ENCODE measurements around the gene SPECC1.

DNA sequence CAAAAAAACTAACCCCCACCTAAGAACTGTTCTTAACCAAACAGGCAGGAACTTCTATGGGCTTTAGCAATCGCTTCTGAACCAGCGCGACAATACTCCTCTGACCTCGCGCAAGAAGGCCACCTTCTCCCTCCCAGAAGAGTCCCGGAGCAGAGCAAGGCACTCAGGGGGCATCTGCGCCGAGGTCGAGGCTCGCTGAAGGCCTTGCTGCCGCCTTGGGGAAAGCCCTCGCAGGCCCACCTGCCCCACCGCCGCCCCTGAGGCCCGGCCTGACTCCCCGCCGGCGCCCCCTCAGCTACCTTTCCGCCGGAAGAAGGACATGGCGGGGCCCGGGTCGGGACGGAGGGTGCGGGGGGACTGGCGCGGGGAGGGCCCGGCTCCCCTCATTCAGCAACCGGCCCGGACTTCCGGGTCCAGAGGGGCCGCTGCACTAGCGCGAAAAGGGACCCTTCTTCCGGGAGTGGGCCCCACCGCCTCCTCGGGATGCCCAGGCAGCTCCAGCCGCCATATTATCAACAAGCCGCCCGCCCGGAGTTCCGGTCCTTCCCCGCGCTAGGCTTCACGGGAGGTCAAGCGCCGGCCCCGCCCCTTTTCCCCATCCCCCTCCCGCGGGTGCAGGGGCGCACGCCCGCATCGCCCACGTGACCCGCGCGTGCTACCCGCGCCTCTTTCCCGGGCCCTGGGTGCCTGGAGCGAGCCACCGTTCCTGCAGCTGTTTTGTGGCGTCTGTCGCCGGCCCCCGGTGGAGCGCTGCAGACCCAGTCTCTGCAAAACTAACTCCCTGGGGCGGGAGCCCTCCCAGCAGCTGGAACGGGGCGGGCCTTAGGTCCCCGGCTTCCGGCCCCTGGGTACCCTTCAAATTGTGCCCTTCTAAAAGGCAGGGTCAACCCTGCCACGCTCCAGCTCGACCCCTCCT is 31.6 kb upstream of the SPECC1 start, which contains the start of gene AKAP10:
- TF ChIP-seq, protein P1, sequence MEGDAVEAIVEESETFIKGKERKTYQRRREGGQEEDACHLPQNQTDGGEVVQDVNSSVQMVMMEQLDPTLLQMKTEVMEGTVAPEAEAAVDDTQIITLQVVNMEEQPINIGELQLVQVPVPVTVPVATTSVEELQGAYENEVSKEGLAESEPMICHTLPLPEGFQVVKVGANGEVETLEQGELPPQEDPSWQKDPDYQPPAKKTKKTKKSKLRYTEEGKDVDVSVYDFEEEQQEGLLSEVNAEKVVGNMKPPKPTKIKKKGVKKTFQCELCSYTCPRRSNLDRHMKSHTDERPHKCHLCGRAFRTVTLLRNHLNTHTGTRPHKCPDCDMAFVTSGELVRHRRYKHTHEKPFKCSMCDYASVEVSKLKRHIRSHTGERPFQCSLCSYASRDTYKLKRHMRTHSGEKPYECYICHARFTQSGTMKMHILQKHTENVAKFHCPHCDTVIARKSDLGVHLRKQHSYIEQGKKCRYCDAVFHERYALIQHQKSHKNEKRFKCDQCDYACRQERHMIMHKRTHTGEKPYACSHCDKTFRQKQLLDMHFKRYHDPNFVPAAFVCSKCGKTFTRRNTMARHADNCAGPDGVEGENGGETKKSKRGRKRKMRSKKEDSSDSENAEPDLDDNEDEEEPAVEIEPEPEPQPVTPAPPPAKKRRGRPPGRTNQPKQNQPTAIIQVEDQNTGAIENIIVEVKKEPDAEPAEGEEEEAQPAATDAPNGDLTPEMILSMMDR (IDR thresholded peaks at IDR 0.05; ENCODE audit: extremely low read depth in 1 of 2, insufficient read depth in 1 of 2, low read depth in 1 of 2, low read length in 2 of 2), result no peak
- TF ChIP-seq POLR2A (IDR thresholded peaks at IDR 0.05; ENCODE audit: low read depth, low read length) (peak; percentile 84), JUN (IDR thresholded peaks at IDR 0.05; ENCODE audit: borderline replicate concordance, insufficient read depth, insufficient read length, low read depth) (no peak), FOS (IDR thresholded peaks at IDR 0.05; ENCODE audit: borderline replicate concordance, insufficient read depth, low read length) (no peak), POLR2AphosphoS5 (IDR thresholded peaks at IDR 0.05; ENCODE audit: insufficient read depth, low read depth, low read length) (peak; percentile 87), MYC (IDR thresholded peaks at IDR 0.05; ENCODE audit: low read depth, low read length) (no peak), GATA2 (IDR thresholded peaks at IDR 0.05; ENCODE audit: insufficient read depth, insufficient read length, low read depth, low read length) (no peak), EZH2 (IDR thresholded peaks at IDR 0.05; ENCODE audit: borderline replicate concordance, low read depth, low read length, severe bottlenecking) (no peak)
- TF ChIP-seq, protein P2, sequence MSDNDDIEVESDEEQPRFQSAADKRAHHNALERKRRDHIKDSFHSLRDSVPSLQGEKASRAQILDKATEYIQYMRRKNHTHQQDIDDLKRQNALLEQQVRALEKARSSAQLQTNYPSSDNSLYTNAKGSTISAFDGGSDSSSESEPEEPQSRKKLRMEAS (IDR thresholded peaks at IDR 0.05; ENCODE audit: insufficient read depth, insufficient read length), result peak; percentile 87
